Spleen (tissue), 11 donors: ENCODE data around the gene CLEC10A. TPM values are rescaled to one million over a fixed set of nuclear protein-coding genes. Genes with fewer than 3 reads are reported as not detected.
"Not testable (repeated sequence)": the region's sequence is repeated elsewhere in the genome, so short reads cannot be mapped to it uniquely, and the experiment has no call there.

ENCODE experiments used
- DNase-seq: peaks from one replicate; pipeline ENCODE4 v3.0.0-alpha.2; 2020
- H3K27ac ChIP-seq, 8 donors: fragments of 200-600 bp; sonication (generic) in 7 of 8; 1 replicate in 4 of 8; 2 replicates in 4 of 8; pipeline versions ENCODE4 v1.5.0 to v1.8.0; 2016 to 2021; ENCODE audit warnings: inconsistent platforms in 4 of 8, mild to moderate bottlenecking in 4 of 8, moderate library complexity in 1 of 8
- H3K27me3 ChIP-seq, 7 donors: fragments of 200-600 bp; sonication (generic) in 6 of 7; replicated peaks in 1 of 7; 1 replicate in 4 of 7; 2 replicates in 3 of 7; pipeline versions ENCODE4 v1.5.0 to v1.8.0; 2016 to 2021; ENCODE audit warnings: inconsistent platforms in 3 of 7, mild to moderate bottlenecking in 1 of 7
- H3K36me3 ChIP-seq, 6 donors: fragments of 200-600 bp; sonication (generic) in 5 of 6; 1 replicate in 4 of 6; 2 replicates in 2 of 6; pipeline versions ENCODE4 v1.5.0 to v1.8.0; 2016 to 2021; ENCODE audit warnings: inconsistent platforms in 2 of 6
- H3K4me1 ChIP-seq, 6 donors: fragments of 200-600 bp; sonication (generic) in 5 of 6; 1 replicate in 3 of 6; 2 replicates in 3 of 6; pipeline versions ENCODE4 v1.5.0 to v1.8.0; 2016 to 2021; ENCODE audit warnings: inconsistent platforms in 3 of 6
- H3K4me3 ChIP-seq, 8 donors: fragments of 200-600 bp; sonication (generic) in 7 of 8; 1 replicate in 4 of 8; 2 replicates in 4 of 8; pipeline versions ENCODE4 v1.5.0 to v1.8.0; 2016 to 2021; ENCODE audit warnings: inconsistent platforms in 4 of 8, mild to moderate bottlenecking in 4 of 8, moderate library complexity in 2 of 8
- H3K9me3 ChIP-seq, 8 donors: fragments of 200-600 bp; sonication (generic) in 7 of 8; 1 replicate in 4 of 8; 2 replicates in 4 of 8; pipeline versions ENCODE4 v1.5.0 to v1.8.0; 2016 to 2021; ENCODE audit warnings: inconsistent platforms in 4 of 8
- CTCF ChIP-seq, 11 experiments: fragments of 200-600 bp in 7 of 11; fragments of 450-650 bp in 4 of 11; sonication (generic) in 4 of 11; IDR thresholded peaks in 8 of 11; conservative IDR thresholded peaks in 3 of 11; 1 replicate in 7 of 11; 2 replicates in 4 of 11; pipeline versions ENCODE4 v1.4.0 to v1.8.0; 2016 to 2021; ENCODE audit warnings: antibody characterized with exemption in 11 of 11, inconsistent platforms in 4 of 11, mild to moderate bottlenecking in 1 of 11
- POLR2A ChIP-seq, 3 donors: fragments of 450-650 bp; IDR thresholded peaks; one replicate each; pipeline ENCODE4 v1.5.1; 2017; ENCODE audit warnings: antibody characterized with exemption in 3 of 3, mild to moderate bottlenecking in 1 of 3
- POLR2AphosphoS5 ChIP-seq, 3 donors: sonication (generic); formaldehyde crosslinking; IDR thresholded peaks; one replicate each; pipeline ENCODE4 v1.5.1; 2017; ENCODE audit warnings: antibody characterized with exemption in 3 of 3
- WGBS, 5 donors: extraction: QIAGEN DNeasy Blood & Tissue Kit in 3 of 5; methylation state at CpG; one replicate each; pipeline versions ENCODE4 v1.1.5 to v1.1.7; 2013 to 2018; 5-methylcytosine and 5-hydroxymethylcytosine counted together
- intact Hi-C: fragments of 100-400 bp; cut with DNase I; formaldehyde crosslinking; loops from one replicate; pipeline ENCODE4 v1.15.0; 2023; ENCODE audit warnings: low total_unique reads
- polyA plus RNA-seq, 3 donors: library from polyadenylated mRNA; stranded (reverse); fragments of 200-250 nt; gene quantifications; one replicate each; pipeline ENCODE4 v1.2.1, GENCODE V29; 2013
- total RNA-seq, 7 donors: library from RNA; depleted of rRNA in 3 of 7; stranded (reverse); fragments of >200 nt in 3 of 7; fragmentation: NEBNext Ultra II Directional in 4 of 7; extraction: Animal tissue kit (Norgen Biotek cat#: 25700) in 4 of 7; gene quantifications; one replicate each; pipeline versions ENCODE4 v1.1.0 to v1.2.1, GENCODE V29; 2016 to 2021
- donor health status: healthy with polysubstance abuse.
- donor health status: DM: no; HTN: no; CAD: no; lungs with moderate emphysema.
- donor health status: DM: no; HTN: no; CAD: no.
- donor health status: Bipolar disorder and iron deficiency.
- donor health status: healthy.
- donor health status: DM: no; HTN: no; CAD: no.
- donor health status: DM: yes; HTN: yes; CAD: no.

CLEC10A gene
- total and polyA plus RNA-seq, 10 donors = 0.85 to 22.2 (median 6.7) TPM

GRCh38 chr17:7063518-7064094, 16.4 kb downstream of the CLEC10A start:
- intact Hi-C loops = no loop called here
- TF ChIP-seq POLR2A (IDR thresholded peaks at IDR 0.05) (no peak), CTCF (IDR thresholded peaks at IDR 0.05 in 8 of 11, conservative IDR thresholded peaks at IDR 0.05 in 3 of 11) (no peak), POLR2AphosphoS5 (IDR thresholded peaks at IDR 0.05) (no peak)
- Histone ChIP-seq H3K4me1 (no peaks in the 10 kb centered on the region), H3K9me3 (peaks cover 4 to 17% (median 14%) of the 10 kb centered on the region in 8 donors), H3K27me3 (peaks cover 0 to 25% (median 0%) of the 10 kb centered on the region in 7 donors), H3K27ac (no peak overlapping the region), H3K36me3 (no peaks in the 10 kb centered on the region), H3K4me3 (no peak overlapping the region)
- DNase-seq = no peak
- 64 to 80% (median 76%) methylated on average over 6 of the region's 6 CpGs for WGBS, 5 donors

DNA sequence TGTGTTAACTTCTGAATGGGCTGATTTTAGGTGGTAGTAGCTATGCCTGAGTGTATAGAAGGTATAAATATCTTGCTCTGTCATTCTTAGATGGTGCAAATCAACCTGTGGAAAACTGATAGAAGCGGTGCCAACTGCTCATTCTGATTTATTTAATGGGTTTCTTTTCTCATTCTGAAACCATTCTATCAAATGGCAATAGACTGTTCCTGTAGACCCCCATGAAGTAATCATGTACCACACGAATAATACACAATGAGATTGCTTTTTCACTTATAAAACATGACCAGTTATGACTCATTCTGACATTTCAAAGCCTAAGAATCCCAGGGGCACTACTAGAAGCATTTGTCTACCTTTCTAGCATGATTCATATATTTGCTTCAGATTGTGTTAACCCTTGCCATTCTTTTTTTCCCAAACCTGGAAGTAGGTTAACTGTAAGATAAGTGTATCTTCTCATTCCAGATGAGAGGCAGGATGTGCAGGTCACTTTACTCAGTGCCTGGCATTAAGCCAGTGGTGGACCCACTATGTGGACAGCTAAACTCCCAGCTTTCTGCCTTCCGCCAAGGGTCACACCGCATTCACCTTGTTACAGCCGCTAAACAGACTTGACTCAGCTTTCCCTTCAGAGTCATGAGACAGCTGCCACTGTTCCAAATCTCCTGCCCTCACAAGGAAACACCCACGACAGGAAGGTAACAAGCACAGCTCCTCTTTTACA, 19.7 kb downstream of the CLEC10A start:
- Histone ChIP-seq H3K27ac (no peak overlapping the region), H3K9me3 (no peaks in the 10 kb centered on the region), H3K4me3 (no peak overlapping the region), H3K4me1 (no peaks in the 10 kb centered on the region), H3K36me3 (no peaks in the 10 kb centered on the region), H3K27me3 (peaks cover 0 to 21% (median 0%) of the 10 kb centered on the region in 7 donors)
- intact Hi-C loops = no loop called here
- TF ChIP-seq CTCF (IDR thresholded peaks at IDR 0.05 in 8 of 11, conservative IDR thresholded peaks at IDR 0.05 in 3 of 11) (no peak), POLR2AphosphoS5 (IDR thresholded peaks at IDR 0.05) (no peak), POLR2A (IDR thresholded peaks at IDR 0.05) (no peak)
- no peak for DNase-seq
- 35 to 56% (median 44%) methylated on average over 6 of the region's 6 CpGs for WGBS, 5 donors

DNA sequence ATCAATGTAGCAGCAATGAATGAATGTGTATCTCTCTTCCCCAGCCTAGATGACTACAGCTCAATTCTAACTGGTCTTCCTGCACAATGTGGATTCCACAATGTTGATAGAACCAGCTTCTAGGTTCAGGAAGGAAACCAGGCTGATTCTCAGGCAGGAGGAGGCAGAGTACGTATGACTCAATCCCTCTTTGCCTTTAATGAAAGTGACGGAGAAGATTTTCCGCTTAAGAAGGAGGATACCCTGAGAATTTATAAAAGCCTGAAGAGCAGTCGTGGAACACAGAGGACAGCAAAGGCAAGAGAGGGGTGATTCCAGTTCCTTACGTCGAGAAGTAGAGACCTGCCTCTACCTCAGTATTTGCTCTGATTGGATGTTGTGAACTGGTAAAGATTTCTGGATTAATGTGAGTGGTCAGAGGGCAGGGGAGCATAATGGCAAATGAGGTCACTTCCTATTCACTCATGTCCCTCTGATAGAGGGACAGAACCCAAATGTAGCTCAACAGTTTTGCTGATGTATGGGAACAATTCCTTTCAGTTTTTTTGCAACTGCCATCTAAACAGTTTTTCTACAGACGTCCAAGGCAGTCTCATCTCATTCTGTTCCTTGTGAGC, 21.1 kb downstream of the CLEC10A start:
- Histone ChIP-seq H3K4me3 (no peak overlapping the region), H3K4me1 (no peaks in the 10 kb centered on the region), H3K27ac (no peak overlapping the region), H3K27me3 (peaks cover 0 to 12% (median 0%) of the 10 kb centered on the region in 7 donors), H3K9me3 (no peaks in the 10 kb centered on the region), H3K36me3 (no peaks in the 10 kb centered on the region)
- WGBS, 5 donors = 44 to 70% (median 62%) methylated on average over 7 of the region's 7 CpGs
- TF ChIP-seq POLR2A (IDR thresholded peaks at IDR 0.05) = no peak
- TF ChIP-seq CTCF (IDR thresholded peaks at IDR 0.05 in 8 of 11, conservative IDR thresholded peaks at IDR 0.05 in 3 of 11) = no peak
- no peak for TF ChIP-seq POLR2AphosphoS5 (IDR thresholded peaks at IDR 0.05)
- DNase-seq = no peak
- intact Hi-C loops = no loop called here

DNA sequence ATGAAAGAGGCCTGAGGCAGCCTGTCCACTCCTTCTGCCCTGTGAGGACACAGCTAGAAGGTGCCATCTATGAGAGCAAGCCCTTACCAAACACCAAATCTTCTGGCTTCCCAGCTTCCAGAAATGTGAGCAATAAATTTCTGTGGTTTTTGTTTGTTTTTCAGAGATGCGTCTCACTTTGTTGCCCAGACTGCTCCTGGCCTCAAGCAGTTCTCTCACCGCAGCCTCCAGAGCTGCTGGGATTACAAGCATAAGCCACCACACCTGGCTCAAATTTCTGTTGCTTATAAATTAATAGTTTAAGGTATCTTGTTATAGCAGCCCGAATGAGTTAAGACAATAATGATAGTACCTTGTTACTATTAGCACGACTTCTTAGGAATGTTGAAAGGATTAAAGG, 23.7 kb downstream of the CLEC10A start:
- Histone ChIP-seq H3K9me3 (no peaks in the 10 kb centered on the region), H3K27me3 (peaks cover 0 to 11% (median 0%) of the 10 kb centered on the region in 7 donors), H3K4me1 (peaks cover 0 to 6% (median 0%) of the 10 kb centered on the region in 6 donors), H3K36me3 (no peaks in the 10 kb centered on the region), H3K4me3 (no peak overlapping the region), H3K27ac (no peak overlapping the region)
- WGBS, 5 donors = 85 to 95% (median 90%) methylated on average over 4 of the region's 4 CpGs
- TF ChIP-seq POLR2A (IDR thresholded peaks at IDR 0.05) (no peak), CTCF (IDR thresholded peaks at IDR 0.05 in 8 of 11, conservative IDR thresholded peaks at IDR 0.05 in 3 of 11) (no peak), POLR2AphosphoS5 (IDR thresholded peaks at IDR 0.05) (no peak)
- no peak for DNase-seq
- intact Hi-C loops = no loop called here

DNA sequence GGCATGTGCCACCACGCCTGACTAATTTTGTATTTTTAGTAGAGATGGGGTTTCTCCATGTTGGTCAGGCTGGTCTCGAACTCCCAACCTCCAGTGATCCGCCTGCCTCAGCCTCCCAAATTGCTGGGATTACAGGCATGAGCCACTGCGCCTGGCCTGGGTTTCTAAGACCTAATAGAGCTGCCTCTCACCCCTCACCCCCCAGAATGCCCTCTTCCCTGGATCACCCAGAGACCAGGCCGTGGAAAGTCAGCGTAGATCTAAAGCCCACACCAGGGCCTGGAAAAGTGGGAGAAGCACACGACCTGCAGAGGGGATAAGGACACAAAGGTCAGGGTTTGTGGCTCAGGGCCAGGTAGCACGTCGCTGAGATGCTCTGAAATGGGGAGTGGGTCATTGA, 29.5 kb downstream of the CLEC10A start:
- 71 to 89% (median 81%) methylated on average over 7 to 9 of the region's 9 CpGs for WGBS, 5 donors
- DNase-seq, intact Hi-C loops, H3K36me3 ChIP-seq, H3K27ac ChIP-seq, H3K4me3 ChIP-seq, H3K9me3 ChIP-seq: not testable (repeated sequence)
- peaks cover 0 to 14% (median 0%) of the 10 kb centered on the region in 7 donors for H3K27me3 ChIP-seq
- H3K4me1 ChIP-seq = peaks cover 0 to 32% (median 16%) of the 10 kb centered on the region in 6 donors
